CD4-positive, alpha-beta T cell treated with Interferon alpha-2 for 1 hour (primary cell): ENCODE measurements around the gene TBC1D9B.
A peak's percentile ranks its signal among the peaks of the same experiment; 100 is the strongest.
"Not testable (repeated sequence)": the region's sequence is repeated elsewhere in the genome, so short reads cannot be mapped to it uniquely, and the experiment has no call there.

ENCODE experiments used
- DNase-seq, 2 donors: peaks; one replicate each; pipeline ENCODE4 v3.0.0-alpha.2; 2020 to 2022

The TBC1D9B gene

GRCh38 chr5:179836225-179837019, 71.3 kb downstream of the TBC1D9B start:
- peak; percentile 54 to 76 for DNase-seq

GRCh38 chr5:179834871-179835270, 72.8 kb downstream of the TBC1D9B start:
- DNase-seq: not testable (repeated sequence)

GRCh38 chr5:179834120-179834519, 73.6 kb downstream of the TBC1D9B start:
- no peak for DNase-seq

GRCh38 chr5:179833709-179834070, 74.0 kb downstream of the TBC1D9B start:
- DNase-seq: no peak

- DNase-seq: no peak
Measured at GRCh38 chr5:179833056-179833708, 74.5 kb downstream of the TBC1D9B start.

GRCh38 chr5:179832039-179832745, 75.5 kb downstream of the TBC1D9B start:
- DNase-seq: no peak

- no peak for DNase-seq
Measured at GRCh38 chr5:179830818-179831468, 76.8 kb downstream of the TBC1D9B start.

GRCh38 chr5:179829732-179830435, 77.8 kb downstream of the TBC1D9B start:
- DNase-seq: no peak

GRCh38 chr5:179828756-179829421, 78.8 kb downstream of the TBC1D9B start:
- no peak for DNase-seq

GRCh38 chr5:179827680-179828079, 80.0 kb downstream of the TBC1D9B start:
- peak; percentile 18 to 51 for DNase-seq

GRCh38 chr5:179825655-179826182, 82.0 kb downstream of the TBC1D9B start:
- DNase-seq: peak in 1 of 2 donors; percentile 4

GRCh38 chr5:179824745-179825112, 83.0 kb downstream of the TBC1D9B start:
- peak in 1 of 2 donors; percentile 0 for DNase-seq

GRCh38 chr5:179823937-179824744, 83.6 kb downstream of the TBC1D9B start:
- DNase-seq: no peak

GRCh38 chr5:179822444-179822990, 85.2 kb downstream of the TBC1D9B start:
- no peak for DNase-seq

- no peak for DNase-seq
Measured at GRCh38 chr5:179822059-179822432, 85.7 kb downstream of the TBC1D9B start.

- DNase-seq: peak; percentile 91 to 93
Measured at GRCh38 chr5:179821298-179822058, 86.2 kb downstream of the TBC1D9B start.

GRCh38 chr5:179820483-179821297, 87.0 kb downstream of the TBC1D9B start, which contains the start of gene SQSTM1:
Gene SQSTM1 (plus strand): TSS chr5:179820905. CDS start chr5:179820937, 32 bp downstream.
- peak; percentile 79 to 89 for DNase-seq

GRCh38 chr5:179820127-179820482, 87.6 kb downstream of the TBC1D9B start:
- no peak for DNase-seq
